OCI-LY7 (cell line): ENCODE results near the gene NOXA1. TPM values are rescaled to one million over a fixed set of nuclear protein-coding genes. Genes with fewer than 3 reads are reported as not detected.
"Not testable (repeated sequence)": the region's sequence is repeated elsewhere in the genome, so short reads cannot be mapped to it uniquely, and the experiment has no call there.

ENCODE experiments used
- BruUV-seq: library from RNA; stranded (reverse); fragments of 400-500 nt; replicated peaks from 2 replicates; lab custom pipeline; 2021; lab: Mats Ljungman, UMichigan
- CTCF ChIA-PET: fragments of 300-600 bp; sonication (Branson Sonifier 250); formaldehyde crosslinking; loops from one replicate; lab custom pipeline; 2022; ENCODE audit warnings: antibody characterized with exemption; ENCODE audit not compliant: unreplicated experiment; lab: Charles Lee
- POLR2A ChIA-PET: fragments of 300-600 bp; sonication (Branson Sonifier 250); formaldehyde crosslinking; loops from one replicate; lab custom pipeline; 2022; ENCODE audit warnings: antibody characterized with exemption; lab: Charles Lee
- DNase-seq: peaks from one replicate; pipeline ENCODE4 v3.0.0-alpha.2; 2015; ENCODE audit warnings: low spot score
- H2AFZ ChIP-seq: fragments of 200-600 bp; sonication (generic), shearing (Covaris generic); 2 replicates; pipeline ENCODE4 v1.6.1; 2014; ENCODE audit warnings: mild to moderate bottlenecking, antibody characterized with exemption, low read length, moderate library complexity
- H3K27ac ChIP-seq: fragments of 200-600 bp; sonication (generic); 2 replicates; pipeline ENCODE4 v1.5.1; 2014; ENCODE audit warnings: mixed run types, low read depth, mild to moderate bottlenecking, moderate library complexity, low read length, inconsistent platforms; ENCODE audit not compliant: poor library complexity, severe bottlenecking
- H3K36me3 ChIP-seq: fragments of 200-600 bp; sonication (generic); 2 replicates; pipeline ENCODE4 v1.6.1; 2014; ENCODE audit warnings: mild to moderate bottlenecking, antibody characterized with exemption, low read length, moderate library complexity, mixed read lengths; ENCODE audit not compliant: insufficient read depth
- H3K4me1 ChIP-seq: fragments of 200-600 bp; sonication (generic); 2 replicates; pipeline ENCODE4 v1.5.1; 2014; ENCODE audit warnings: mild to moderate bottlenecking, low read length; ENCODE audit not compliant: insufficient read depth, poor library complexity, severe bottlenecking
- H3K4me2 ChIP-seq: fragments of 200-600 bp; sonication (generic); 2 replicates; pipeline ENCODE4 v1.6.1; 2014; ENCODE audit warnings: mild to moderate bottlenecking, low read length
- H3K4me3 ChIP-seq: fragments of 200-600 bp; sonication (generic); 2 replicates; pipeline ENCODE4 v1.5.1; 2014; ENCODE audit warnings: mild to moderate bottlenecking, low read depth, low read length; ENCODE audit not compliant: poor library complexity, severe bottlenecking
- H3K79me2 ChIP-seq: fragments of 200-600 bp; sonication (generic); 2 replicates; pipeline ENCODE4 v1.6.1; 2016; ENCODE audit warnings: low read depth, mild to moderate bottlenecking, low read length, moderate library complexity, mixed read lengths; ENCODE audit not compliant: insufficient read depth
- H3K9me2 ChIP-seq: fragments of 200-600 bp; sonication (generic); 2 replicates; pipeline ENCODE4 v1.6.1; 2016; ENCODE audit warnings: mild to moderate bottlenecking, low read length, mixed read lengths; ENCODE audit not compliant: insufficient read depth
- H3K9me3 ChIP-seq: fragments of 200-600 bp; sonication (generic); 2 replicates; pipeline ENCODE4 v1.6.1; 2014; ENCODE audit warnings: mild to moderate bottlenecking, mixed run types, low read length, mixed read lengths
- H4K20me1 ChIP-seq: fragments of 200-600 bp; sonication (generic); 2 replicates; pipeline ENCODE4 v1.6.1; 2014; ENCODE audit warnings: mild to moderate bottlenecking, antibody characterized with exemption, low read length, moderate library complexity, mixed read lengths; ENCODE audit not compliant: insufficient read depth
- EZH2phosphoT487 ChIP-seq: fragments of 200-600 bp; sonication (generic); IDR thresholded peaks from 2 replicates; pipeline ENCODE4 v1.6.1; 2018; ENCODE audit warnings: low read depth, borderline replicate concordance, mild to moderate bottlenecking, mixed run types, antibody characterized with exemption, low read length, moderate library complexity, mixed read lengths
- intact Hi-C: fragments of 100-400 bp; cut with micrococcal nuclease; formaldehyde crosslinking; loops from one replicate; pipeline ENCODE4 v1.10.0; 2022; ENCODE audit not compliant: unreplicated experiment
- total RNA-seq, 2 experiments: library from RNA; depleted of rRNA in 1 of 2; stranded (reverse); fragments of >200 nt in 1 of 2; shearing (Covaris generic) in 1 of 2; gene quantifications; 2 replicates each; pipeline ENCODE4 v1.2.3, GENCODE V29; 2014 to 2022
- TF ChIP-seq, protein P1 (sequence below): fragments of 200-600 bp; sonication (generic); conservative IDR thresholded peaks from 2 replicates; pipeline ENCODE4 v1.5.1; 2014; ENCODE audit warnings: mild to moderate bottlenecking, antibody characterized with exemption, low read length, moderate library complexity, mixed read lengths

NOXA1 gene
- total RNA-seq, 2 experiments from 2014 or later, result not detected

DNA sequence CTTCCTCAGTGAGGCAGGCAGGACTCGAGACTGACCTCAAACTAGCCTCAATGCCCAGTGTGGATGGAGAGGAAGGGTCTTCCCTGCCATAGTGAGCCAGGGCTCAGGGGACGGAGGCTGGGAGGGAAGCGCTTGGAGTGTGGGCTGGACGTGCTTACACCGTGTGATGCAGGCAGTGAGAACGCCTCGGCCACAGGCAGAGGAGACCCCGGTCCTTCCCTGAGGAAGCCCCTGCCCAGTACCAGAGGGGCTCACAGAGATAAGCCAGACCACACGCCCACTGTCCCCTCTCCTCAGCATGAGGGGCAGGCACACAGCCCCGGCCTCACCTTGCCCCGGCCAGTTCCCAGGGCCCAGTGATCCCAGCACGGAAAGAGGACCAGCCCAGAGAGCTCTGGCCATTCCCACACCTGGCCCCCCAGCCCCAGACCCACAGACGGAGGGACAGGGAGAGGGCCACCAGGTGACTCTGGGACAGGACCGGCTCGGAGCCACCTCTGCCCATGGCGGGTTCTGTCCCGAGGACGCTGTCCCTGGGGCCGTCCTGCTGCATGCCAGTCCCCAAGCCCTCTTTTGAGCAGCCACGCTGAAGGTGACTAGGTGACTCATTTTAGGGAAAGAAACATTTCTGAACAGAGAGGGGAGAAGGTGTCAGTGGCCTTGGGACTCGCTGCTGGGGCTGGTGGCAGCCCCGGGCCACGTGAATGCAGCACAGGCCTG, 42.0 kb downstream of the NOXA1 start:
- Histone ChIP-seq H3K27ac (no peak overlapping the region), H2AFZ (no peak overlapping the region), H3K9me3 (no peaks in the 10 kb centered on the region), H3K4me1 (peaks cover 20% of the 10 kb centered on the region), H3K9me2 (no peaks in the 10 kb centered on the region), H3K4me3 (no peak overlapping the region), H4K20me1 (no peaks in the 10 kb centered on the region), H3K4me2 (no peak overlapping the region), H3K36me3 (no peaks in the 10 kb centered on the region), H3K79me2 (no peaks in the 10 kb centered on the region)
- intact Hi-C loops, result no loop called here
- no peak for DNase-seq
- CTCF ChIA-PET, result no interaction called here
- TF ChIP-seq, protein P1, sequence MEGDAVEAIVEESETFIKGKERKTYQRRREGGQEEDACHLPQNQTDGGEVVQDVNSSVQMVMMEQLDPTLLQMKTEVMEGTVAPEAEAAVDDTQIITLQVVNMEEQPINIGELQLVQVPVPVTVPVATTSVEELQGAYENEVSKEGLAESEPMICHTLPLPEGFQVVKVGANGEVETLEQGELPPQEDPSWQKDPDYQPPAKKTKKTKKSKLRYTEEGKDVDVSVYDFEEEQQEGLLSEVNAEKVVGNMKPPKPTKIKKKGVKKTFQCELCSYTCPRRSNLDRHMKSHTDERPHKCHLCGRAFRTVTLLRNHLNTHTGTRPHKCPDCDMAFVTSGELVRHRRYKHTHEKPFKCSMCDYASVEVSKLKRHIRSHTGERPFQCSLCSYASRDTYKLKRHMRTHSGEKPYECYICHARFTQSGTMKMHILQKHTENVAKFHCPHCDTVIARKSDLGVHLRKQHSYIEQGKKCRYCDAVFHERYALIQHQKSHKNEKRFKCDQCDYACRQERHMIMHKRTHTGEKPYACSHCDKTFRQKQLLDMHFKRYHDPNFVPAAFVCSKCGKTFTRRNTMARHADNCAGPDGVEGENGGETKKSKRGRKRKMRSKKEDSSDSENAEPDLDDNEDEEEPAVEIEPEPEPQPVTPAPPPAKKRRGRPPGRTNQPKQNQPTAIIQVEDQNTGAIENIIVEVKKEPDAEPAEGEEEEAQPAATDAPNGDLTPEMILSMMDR, result no peak
- no peak for TF ChIP-seq EZH2phosphoT487
- POLR2A ChIA-PET, result no interaction called here
- BruUV-seq, result no TSS peak

DNA sequence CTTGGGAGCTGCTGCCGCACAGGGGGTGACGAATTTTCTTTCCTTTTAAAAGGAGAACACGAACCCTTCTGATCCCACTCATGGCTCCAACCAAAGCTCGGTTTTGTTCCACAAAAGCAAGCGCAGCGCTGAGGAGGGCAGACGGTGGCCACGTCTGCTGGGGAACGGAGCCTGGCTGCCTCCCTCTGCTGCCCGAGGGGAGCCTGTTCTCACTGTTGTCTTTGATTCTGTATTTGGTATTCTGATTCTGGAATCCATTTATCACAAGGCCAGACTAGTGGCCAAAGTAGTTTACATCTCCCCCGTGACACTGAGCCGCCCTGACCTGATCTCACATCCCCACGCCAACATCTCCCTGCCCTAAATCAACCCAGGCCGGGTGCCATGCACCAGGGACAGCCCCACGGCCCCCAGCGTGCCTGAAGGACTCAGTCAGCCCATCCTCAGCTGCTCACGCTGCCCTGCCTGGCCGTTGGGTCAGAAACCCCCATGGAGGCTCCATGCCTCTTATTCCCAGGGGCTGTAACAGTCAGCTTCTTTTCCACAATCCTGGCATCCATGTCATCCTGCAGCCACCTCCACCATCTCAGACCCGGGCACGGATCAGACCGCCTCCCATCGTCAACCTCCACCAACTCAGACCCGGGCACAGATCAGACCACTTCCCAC, 42.7 kb downstream of the NOXA1 start:
- H3K4me3 ChIP-seq, result no peak overlapping the region
- POLR2A ChIA-PET, result no interaction called here
- CTCF ChIA-PET, result no interaction called here
- H4K20me1 ChIP-seq, result no peaks in the 10 kb centered on the region
- no peaks in the 10 kb centered on the region for H3K9me2 ChIP-seq
- no peak for TF ChIP-seq EZH2phosphoT487
- TF ChIP-seq, protein P1, result no peak
- no peaks in the 10 kb centered on the region for H3K36me3 ChIP-seq
- intact Hi-C loops, result no loop called here
- H2AFZ ChIP-seq, result no peak overlapping the region
- no TSS peak for BruUV-seq
- H3K9me3 ChIP-seq, result no peaks in the 10 kb centered on the region
- H3K27ac ChIP-seq, result no peak overlapping the region
- no peaks in the 10 kb centered on the region for H3K79me2 ChIP-seq
- peaks cover 21% of the 10 kb centered on the region for H3K4me1 ChIP-seq
- no peak overlapping the region for H3K4me2 ChIP-seq
- no peak for DNase-seq

DNA sequence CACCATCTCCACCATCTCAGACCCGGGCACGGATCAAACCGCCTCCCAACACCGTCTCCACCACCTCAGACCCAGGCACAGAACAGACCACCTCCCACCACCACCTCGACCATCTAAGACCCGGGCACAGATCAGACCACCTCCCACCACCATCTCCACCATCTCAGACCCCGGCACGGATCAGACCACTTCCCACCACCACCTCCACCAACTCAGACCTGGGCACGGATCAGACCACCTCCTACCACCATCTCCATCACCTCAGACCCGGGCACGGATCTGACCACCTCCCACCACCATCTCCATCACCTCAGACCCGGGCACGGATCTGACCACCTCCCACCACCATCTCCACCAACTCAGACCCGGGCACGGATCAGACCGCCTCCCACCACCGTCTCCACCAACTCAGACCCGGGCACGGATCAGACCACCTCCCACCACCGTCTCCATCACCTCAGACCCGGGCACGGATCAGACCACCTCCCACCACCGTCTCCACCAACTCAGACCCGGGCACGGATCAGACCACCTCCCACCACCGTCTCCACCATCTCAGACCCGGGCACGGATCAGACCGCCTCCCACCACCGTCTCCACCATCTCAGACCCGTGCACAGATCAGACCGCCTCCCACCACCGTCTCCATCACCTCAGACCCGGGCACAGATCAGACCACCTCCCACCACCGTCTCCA, 43.3 kb downstream of the NOXA1 start:
- H3K4me2 ChIP-seq, H3K9me3 ChIP-seq, H4K20me1 ChIP-seq, H3K27ac ChIP-seq, CTCF ChIA-PET, H3K4me3 ChIP-seq, H2AFZ ChIP-seq, H3K9me2 ChIP-seq, H3K36me3 ChIP-seq, BruUV-seq, intact Hi-C loops, POLR2A ChIA-PET, H3K79me2 ChIP-seq, DNase-seq: not testable (repeated sequence)
- H3K4me1 ChIP-seq, result peaks cover 16% of the 10 kb centered on the region
